T-helper 17 cell (primary cell): ENCODE data around the gene FAM72D. TPM values are rescaled to one million over a fixed set of nuclear protein-coding genes. Genes with fewer than 3 reads are reported as not detected.
"Not testable (repeated sequence)": the region's sequence is repeated elsewhere in the genome, so short reads cannot be mapped to it uniquely, and the experiment has no call there.

Experiments used
- ATAC-seq: fragments of 150-1000 bp; cut with Tn5 transposase; 2 replicates; pipeline ENCODE4 v1.10.0; 2021; ENCODE audit warnings: mild to moderate bottlenecking, moderate library complexity
- DNase-seq, 3 donors: peaks; one replicate each; pipeline versions ENCODE4 v3.0.0 to v3.0.0-alpha.2; 2020 to 2021
- H3K9me3 ChIP-seq: one replicate; pipeline ENCODE4 v1.7.0; 2013; ENCODE audit warnings: low read length, mild to moderate bottlenecking; ENCODE audit not compliant: control insufficient read depth, poor library complexity, severe bottlenecking
- H3K27ac Mint-ChIP-seq: one replicate; pipeline ENCODE4 v1.8.0; 2022; ENCODE audit warnings: mild to moderate bottlenecking, moderate library complexity, mixed read lengths
- H3K27me3 Mint-ChIP-seq: one replicate; pipeline ENCODE4 v1.8.0; 2022; ENCODE audit warnings: mixed read lengths
- H3K36me3 Mint-ChIP-seq: one replicate; pipeline ENCODE4 v1.8.0; 2022; ENCODE audit warnings: low read depth, mixed read lengths
- H3K4me1 Mint-ChIP-seq: one replicate; pipeline ENCODE4 v1.8.0; 2022; ENCODE audit warnings: mild to moderate bottlenecking, mixed read lengths
- H3K4me3 Mint-ChIP-seq: one replicate; pipeline ENCODE4 v1.8.0; 2022; ENCODE audit warnings: mild to moderate bottlenecking, moderate library complexity, mixed read lengths
- total RNA-seq, 4 donors: library from RNA in 2 of 4; stranded (reverse) in 2 of 4; gene quantifications; one replicate each; pipeline ENCODE4 v1.2.3 and lab custom pipeline; 2022 to 2026

Gene FAM72D
- total RNA-seq, 2 donors from 2014 or later, result 0.37 TPM; not detected in 1

DNA sequence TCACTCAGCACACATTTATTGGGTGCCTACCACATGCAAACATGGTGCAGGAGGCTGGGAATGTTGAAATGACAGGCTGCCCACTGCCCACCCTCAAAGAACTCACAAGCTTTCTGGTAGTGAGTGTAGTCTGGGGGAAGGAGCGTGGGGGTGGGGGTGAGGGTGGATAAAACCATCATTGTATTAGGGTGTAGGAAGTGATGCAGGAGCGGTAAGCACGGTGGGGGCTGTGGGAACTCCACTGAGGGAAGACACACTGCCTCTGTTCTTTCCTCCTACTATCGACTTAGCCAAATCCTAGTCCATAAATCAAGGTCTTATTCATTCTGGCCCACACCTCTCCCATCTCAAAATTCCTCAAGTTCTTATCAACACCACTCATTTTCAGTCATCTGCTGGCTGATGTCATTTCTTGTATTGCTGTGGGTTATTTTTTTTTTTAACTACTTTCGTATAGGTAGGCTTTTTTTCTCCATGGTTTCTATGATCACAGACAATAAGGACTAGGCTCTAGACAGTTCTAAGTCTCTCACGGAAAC, 21.7 kb upstream of the FAM72D start:
- ATAC-seq, DNase-seq, H3K4me1 Mint-ChIP-seq, H3K4me3 Mint-ChIP-seq, H3K27me3 Mint-ChIP-seq, H3K27ac Mint-ChIP-seq, H3K9me3 ChIP-seq, H3K36me3 Mint-ChIP-seq: not testable (repeated sequence)

DNA sequence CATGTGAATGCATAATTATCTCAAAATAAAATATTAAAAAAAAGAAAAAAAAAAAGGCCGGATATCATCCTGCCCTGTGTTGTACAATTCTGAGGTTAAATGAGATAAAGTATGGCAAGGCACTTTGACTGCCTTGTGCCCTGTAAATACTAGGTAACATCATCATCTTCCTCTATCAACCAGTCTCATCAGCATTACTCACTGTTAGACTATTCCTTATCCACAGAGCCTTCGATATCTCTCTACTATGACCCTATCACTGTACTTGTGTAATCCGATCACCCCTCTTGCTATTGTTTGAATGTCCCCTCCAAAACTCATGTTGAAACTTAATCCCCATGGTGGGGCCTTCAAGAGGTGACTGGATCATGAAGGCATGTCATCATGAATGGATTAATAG, 18.9 kb upstream of the FAM72D start:
- ATAC-seq, H3K27me3 Mint-ChIP-seq: not testable (repeated sequence)

DNA sequence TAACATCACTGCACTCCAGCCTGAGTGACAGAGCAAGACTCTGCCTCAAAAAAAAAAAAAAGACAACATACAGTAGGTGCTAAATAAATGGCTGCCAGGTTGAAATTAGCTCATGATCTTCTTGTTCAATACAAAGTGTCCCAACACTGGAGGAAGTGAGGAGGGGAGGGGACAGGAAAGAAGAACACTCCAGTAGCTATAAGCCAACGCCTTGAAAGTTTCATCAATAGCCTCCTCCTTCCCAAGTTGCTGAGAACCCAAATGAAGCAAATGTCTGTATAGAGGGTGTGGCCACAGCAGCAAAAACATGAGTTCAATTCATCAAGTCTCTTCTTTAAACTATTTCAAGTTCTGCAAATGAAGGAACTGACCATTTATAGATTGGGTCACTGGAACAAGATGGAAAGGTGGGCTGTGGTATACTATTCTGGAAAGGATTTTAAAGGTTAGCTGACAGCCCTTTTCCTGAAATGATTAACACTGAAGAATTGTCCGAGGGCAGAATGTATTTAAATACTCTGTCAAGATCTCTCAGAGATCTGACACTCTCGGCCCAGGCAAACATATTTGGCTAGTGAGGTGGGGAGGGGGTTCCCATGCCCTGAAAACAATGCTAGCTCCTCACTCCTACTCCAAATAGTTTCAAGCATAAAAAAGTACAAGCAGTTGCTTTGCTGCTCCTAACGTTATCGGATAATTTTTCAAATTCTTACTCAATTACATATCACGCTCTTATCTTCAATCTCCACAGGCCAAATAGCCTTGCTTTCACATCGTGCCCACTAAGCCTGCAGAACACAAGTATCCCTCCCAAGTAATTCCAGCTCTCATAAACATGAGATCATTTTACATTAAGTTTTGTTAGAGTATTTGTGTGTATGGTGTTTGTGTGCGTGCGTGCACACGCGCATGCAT, 17.6 kb upstream of the FAM72D start:
- not testable (repeated sequence) for ATAC-seq, H3K36me3 Mint-ChIP-seq, H3K27ac Mint-ChIP-seq

More for the DNA sequence above, 18.9 kb upstream of the FAM72D start:
- DNase-seq, H3K4me3 Mint-ChIP-seq, H3K4me1 Mint-ChIP-seq, H3K9me3 ChIP-seq, H3K27ac Mint-ChIP-seq, H3K36me3 Mint-ChIP-seq: not testable (repeated sequence)

DNA sequence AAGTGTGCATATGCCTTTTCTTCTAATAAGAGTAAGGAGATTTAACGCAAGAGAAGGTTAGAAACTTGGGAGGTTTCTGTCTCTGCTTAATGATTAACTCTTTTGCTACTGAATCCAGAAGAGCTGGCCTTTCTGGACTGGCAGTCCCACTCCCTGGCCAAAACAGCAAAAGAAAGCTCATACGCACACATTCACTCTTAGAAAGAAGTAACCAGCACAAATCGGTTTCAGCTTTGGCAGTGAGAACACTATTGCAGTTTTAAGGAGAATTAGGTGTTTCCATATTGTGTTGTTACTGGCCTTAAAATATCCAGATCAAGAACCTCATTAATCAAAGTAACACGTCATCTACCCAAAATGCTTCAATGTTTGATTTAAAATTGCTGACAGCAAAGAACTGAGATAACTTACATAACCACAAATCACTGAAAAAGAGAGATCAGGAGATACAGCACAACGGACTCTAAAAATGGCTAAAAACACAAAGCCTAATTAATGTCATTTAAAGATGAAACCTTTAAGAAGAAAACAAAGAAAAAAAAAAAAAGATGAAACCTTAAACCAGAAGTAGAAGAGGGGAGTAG, 16.9 kb upstream of the FAM72D start:
- H3K4me3 Mint-ChIP-seq, H3K27me3 Mint-ChIP-seq: not testable (repeated sequence)

More for the DNA sequence above, 17.6 kb upstream of the FAM72D start:
- DNase-seq, H3K4me1 Mint-ChIP-seq, H3K9me3 ChIP-seq, H3K4me3 Mint-ChIP-seq, H3K27me3 Mint-ChIP-seq: not testable (repeated sequence)

DNA sequence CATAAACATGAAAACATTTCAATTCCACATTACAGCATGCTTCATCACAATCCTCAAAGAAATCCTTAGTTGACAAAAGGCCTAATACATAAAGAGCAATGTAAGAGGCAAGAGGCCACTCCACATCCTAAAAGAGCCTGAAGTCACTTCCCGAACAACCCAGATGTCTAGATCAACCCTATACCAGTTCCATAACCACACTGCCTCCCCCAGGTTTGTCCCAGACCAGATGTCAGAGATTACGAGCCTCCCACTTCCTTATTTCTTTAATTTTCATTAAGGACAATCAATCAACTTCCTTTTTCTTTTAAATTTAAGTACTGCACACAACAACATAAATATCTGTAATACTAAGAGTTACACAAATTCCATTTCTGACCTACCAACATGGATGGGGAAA, 16.0 kb upstream of the FAM72D start:
- H3K4me1 Mint-ChIP-seq, ATAC-seq, H3K27me3 Mint-ChIP-seq, H3K27ac Mint-ChIP-seq, H3K4me3 Mint-ChIP-seq, H3K9me3 ChIP-seq, H3K36me3 Mint-ChIP-seq, DNase-seq: not testable (repeated sequence)

More for the DNA sequence above, 16.9 kb upstream of the FAM72D start:
- H3K27ac Mint-ChIP-seq, ATAC-seq, H3K36me3 Mint-ChIP-seq, H3K4me1 Mint-ChIP-seq, DNase-seq, H3K9me3 ChIP-seq: not testable (repeated sequence)

DNA sequence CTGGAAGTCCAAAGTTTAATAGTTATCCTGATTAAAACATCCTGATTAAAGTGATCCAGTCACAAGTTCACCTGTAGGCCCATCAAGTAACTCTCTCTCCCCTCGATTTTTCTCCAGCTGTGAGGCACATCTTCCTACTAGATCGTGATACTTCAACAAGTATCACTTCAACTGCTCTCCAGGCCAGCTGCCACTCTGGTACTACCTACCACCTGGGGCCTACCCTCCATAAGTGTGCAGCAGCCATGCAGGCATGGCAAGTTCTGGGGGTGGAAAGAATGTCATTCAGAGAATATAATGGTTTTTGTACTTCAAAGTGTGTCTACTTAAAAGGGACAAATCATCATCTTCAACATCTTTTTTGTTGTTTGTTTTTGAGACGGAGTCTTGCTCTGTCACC, 15.6 kb upstream of the FAM72D start:
- H3K9me3 ChIP-seq, H3K27me3 Mint-ChIP-seq, H3K4me1 Mint-ChIP-seq, H3K4me3 Mint-ChIP-seq, H3K27ac Mint-ChIP-seq, DNase-seq, ATAC-seq, H3K36me3 Mint-ChIP-seq: not testable (repeated sequence)

DNA sequence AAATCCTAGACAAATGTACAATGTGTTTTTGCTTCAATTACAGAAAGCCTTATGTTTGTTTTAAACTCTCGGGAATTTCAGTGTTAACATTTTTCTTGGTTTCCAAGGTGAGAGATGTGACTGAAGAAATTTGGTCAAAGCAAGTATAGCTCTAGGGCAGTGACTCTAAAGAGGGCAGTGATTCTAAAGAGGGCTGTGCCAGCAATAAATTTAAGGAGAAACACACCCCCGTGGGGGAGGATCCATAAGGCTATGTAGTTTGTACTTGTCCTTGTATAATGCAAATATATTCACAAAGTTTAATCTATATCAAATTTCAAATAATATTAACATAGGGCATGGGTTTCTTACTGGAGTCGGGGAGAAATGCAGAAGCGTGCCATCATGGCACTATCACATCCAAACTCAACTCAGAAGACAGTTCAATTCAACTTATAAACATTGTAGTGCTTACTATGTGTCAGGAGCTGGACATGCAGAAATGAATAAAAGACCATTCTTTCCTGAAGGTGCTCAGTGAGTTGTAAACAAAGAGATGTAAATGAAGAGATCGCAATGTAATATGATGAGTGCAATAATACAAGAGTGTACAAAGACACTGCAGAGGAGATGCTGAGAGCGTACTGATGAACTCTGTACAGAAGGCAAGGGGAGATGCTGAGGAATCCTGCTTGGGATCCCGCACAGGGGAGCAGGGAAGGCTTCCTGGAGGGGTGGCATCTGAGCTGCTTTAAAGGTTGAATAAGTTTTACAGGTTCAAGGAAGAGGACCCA, 13.1 kb upstream of the FAM72D start:
- H3K4me3 Mint-ChIP-seq, H3K27me3 Mint-ChIP-seq, ATAC-seq: not testable (repeated sequence)

DNA sequence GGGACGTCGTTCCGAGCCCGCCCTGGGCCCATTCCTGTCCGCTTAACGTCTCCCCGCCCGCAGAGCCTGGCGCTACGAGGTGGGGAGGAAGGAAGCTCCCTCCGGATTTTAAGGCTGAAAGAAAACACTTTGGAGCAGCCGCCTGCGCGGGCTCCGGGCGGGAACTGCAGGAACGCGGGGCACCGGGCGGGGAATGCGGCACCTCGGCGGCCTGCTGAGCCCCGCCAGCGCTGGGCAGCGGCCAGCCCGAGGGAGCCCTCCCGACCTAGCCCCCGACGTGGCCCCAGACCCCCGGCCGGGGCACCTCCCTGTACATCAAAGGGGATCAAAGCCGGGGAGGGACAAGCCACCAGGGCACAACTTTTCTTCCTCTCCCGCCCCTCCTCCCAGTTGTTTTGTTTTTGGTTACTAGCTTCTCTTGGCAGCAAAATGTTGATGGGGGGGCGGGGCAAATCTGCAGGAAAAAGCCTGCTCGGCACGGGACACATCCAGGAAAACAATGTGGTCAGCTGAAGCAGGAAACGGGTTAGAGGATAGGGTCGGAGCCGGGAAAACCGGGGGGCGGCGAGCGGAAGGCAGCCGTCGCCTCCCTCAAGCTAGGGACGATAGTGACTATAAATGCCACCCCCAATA, 2.1 kb upstream of the FAM72D start:
- Mint-ChIP-seq H3K27ac (peak overlapping the region; percentile 60), H3K4me3 (peak overlapping the region; percentile 93)
- not testable (repeated sequence) for H3K4me1 Mint-ChIP-seq, ATAC-seq, H3K36me3 Mint-ChIP-seq, H3K9me3 ChIP-seq, H3K27me3 Mint-ChIP-seq
- DNase-seq, result peak in 1 of 3 donors; percentile 9

More for the DNA sequence above, 13.1 kb upstream of the FAM72D start:
- not testable (repeated sequence) for H3K27ac Mint-ChIP-seq, H3K4me1 Mint-ChIP-seq, DNase-seq, H3K36me3 Mint-ChIP-seq, H3K9me3 ChIP-seq

DNA sequence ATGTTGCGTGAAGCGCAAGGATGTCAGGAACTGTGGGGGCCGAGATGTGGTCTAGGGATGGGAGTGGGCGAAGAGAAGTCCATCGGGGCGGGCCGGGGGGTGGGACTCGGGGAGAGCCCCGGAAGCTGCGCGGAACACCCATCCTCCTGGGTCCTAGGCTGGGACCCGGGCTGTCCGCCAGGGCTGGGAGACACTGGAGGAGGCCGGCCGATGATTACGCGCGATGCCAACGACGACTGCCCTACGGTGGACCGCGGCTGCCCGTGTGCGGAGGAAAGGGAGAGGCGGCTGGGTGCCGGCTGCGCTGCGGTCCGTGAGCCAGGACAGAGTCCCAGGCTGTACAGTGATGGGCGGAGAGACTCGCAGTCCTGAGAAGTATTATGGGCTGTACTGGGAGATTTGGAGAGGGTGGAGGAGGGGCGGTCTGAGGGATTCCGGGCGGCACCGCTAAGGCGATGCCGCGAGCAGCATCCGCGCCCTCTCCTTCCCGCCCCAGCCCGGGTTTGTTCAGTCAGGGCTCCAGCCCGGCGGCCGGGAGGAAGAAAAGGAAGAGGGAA, 1.0 kb upstream of the FAM72D start:
- not testable (repeated sequence) for H3K9me3 ChIP-seq, H3K36me3 Mint-ChIP-seq, H3K27me3 Mint-ChIP-seq, ATAC-seq, H3K4me1 Mint-ChIP-seq, DNase-seq, H3K27ac Mint-ChIP-seq, H3K4me3 Mint-ChIP-seq

DNA sequence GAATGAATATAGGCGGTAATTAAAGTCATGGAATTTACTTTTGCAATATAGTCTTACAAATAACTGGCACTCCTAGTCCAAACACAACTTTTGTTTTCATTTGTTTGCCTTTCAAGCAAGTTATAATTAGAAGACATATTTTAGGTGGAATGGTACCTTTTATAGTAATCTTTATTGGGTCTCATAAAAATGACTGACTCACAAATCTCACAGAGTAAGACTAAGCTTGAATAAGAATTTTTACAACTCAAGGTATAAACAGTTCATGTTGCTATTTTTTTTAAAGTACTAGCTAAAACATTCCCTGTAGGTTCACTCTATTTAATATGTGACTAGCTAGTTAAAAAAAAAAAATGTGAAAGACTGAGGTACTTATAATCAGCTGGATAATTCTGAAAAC, 6.0 kb downstream of the FAM72D start:
- H3K4me1 Mint-ChIP-seq, H3K36me3 Mint-ChIP-seq, ATAC-seq, H3K27ac Mint-ChIP-seq, H3K4me3 Mint-ChIP-seq, DNase-seq, H3K9me3 ChIP-seq, H3K27me3 Mint-ChIP-seq: not testable (repeated sequence)

DNA sequence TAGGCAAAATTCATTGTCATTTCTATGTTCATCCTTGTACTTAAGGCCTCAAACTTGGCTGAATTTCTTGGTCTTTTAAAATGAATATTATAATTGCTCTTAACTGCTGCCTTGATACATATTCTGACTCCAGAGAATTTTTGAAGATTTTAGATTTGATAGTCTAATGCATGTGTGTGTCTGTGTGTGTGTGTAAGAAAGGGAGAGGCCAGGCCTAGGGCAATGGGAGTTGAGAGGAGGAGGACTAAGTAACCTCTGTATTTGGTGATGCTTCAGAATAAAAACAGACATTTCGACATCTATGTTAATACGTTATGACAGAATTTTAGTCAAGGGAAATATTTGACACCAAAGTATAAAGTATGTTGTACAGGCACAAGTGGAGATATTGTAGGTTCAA, 7.5 kb downstream of the FAM72D start:
- not testable (repeated sequence) for DNase-seq, H3K4me1 Mint-ChIP-seq

DNA sequence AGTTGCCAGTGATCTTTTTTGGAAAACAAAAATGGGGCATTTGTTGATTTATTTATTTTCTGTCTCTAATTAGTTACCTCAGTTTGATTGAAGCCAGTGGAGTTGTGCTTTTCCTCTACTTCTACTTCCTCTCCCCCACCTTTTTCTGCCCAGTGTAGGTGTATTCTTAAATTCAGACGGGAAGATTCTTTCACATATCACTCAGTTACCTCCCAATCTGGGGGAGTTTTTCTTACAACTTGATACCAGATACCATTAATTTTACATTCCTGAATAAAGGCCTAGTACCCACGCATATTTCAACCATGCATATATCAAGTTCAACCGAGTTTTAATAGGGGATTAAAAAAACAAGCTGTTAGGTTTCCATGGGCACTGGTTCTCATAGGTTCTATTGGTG, 15.9 kb downstream of the FAM72D start:
- not testable (repeated sequence) for H3K36me3 Mint-ChIP-seq, H3K9me3 ChIP-seq, H3K27ac Mint-ChIP-seq, H3K4me1 Mint-ChIP-seq, H3K4me3 Mint-ChIP-seq, DNase-seq, ATAC-seq, H3K27me3 Mint-ChIP-seq

More for the DNA sequence above, 7.5 kb downstream of the FAM72D start:
- not testable (repeated sequence) for H3K9me3 ChIP-seq, ATAC-seq, H3K4me3 Mint-ChIP-seq, H3K27ac Mint-ChIP-seq, H3K36me3 Mint-ChIP-seq, H3K27me3 Mint-ChIP-seq
